DOHH2 (cell line): ENCODE data around the gene TES.
"Not testable (repeated sequence)": the region's sequence is repeated elsewhere in the genome, so short reads cannot be mapped to it uniquely, and the experiment has no call there.

Source experiments
- CTCF ChIP-seq: fragments of 200-600 bp; sonication (generic); IDR thresholded peaks from one replicate; pipeline ENCODE4 v1.5.1; 2014; ENCODE audit warnings: antibody characterized with exemption, mild to moderate bottlenecking, low read depth, low read length; ENCODE audit not compliant: poor library complexity, severe bottlenecking
- EZH2phosphoT487 ChIP-seq: fragments of 200-600 bp; sonication (generic); IDR thresholded peaks from 2 replicates; pipeline ENCODE4 v1.6.1; 2017; ENCODE audit warnings: borderline replicate concordance, mild to moderate bottlenecking, antibody characterized with exemption, low read length, moderate library complexity, mixed read lengths

DNA sequence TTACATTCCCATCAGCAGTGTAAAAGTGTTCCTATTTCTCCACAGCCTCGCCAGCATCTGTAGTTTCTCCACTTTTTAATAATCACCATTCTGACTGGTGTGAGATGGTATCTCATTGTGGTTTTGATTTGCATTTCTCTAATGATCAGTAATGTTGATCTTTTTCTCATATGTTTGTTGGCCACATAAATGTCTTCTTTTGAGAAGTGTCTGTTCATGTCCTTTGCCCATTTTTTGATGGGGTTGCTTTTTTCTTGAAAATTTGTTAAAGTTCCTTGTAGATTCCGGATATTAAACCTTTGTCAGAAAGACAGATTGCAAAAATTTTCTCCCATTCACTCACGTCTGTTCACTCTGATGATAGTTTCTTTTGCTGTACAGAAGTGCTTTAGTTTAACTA is 35.2 kb upstream of the TES start:
- not testable (repeated sequence) for TF ChIP-seq CTCF, EZH2phosphoT487
